ENCODE results near the gene RAF1.
A peak's percentile ranks its signal among the peaks of the same experiment; 100 is the strongest.
"Not testable (repeated sequence)": the region's sequence is repeated elsewhere in the genome, so short reads cannot be mapped to it uniquely, and the experiment has no call there.

The RAF1 gene

DNA sequence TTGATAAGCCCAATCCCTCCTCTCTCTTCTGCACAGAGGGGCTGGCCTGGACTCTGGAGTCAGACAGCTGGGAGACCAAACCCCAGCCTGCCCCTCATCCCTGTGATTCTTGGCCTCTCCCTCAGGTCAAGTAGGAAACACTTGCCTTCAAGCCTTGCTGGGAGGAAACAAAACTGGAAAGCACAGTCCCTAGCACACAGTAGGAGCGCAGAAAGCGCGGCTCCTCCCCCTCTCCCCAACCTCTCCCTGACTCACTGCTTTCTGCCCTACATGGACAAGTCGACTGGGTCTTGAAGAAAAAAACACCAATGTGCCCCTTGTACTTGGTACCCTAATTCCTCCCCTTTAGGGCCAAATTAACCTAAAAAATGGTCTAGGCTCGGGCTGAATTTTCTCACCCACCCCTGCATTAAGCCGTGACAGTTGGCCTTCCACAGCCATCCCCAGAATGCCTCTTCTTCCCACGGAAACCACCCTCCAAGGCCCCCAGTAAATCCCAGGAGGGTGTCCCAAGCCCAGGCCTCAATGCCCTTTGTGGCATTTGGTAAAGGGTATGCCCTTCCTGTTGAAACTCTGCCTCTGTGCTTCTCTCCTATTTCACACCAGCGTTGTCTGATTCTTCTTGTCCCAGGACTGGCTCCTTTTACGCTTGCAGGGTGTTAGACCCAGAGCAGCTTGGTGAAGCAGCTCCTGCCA, 11.3 kb upstream of the RAF1 start:
- no peak for DNase-seq (ENCODE audit: low spot score)

DNA sequence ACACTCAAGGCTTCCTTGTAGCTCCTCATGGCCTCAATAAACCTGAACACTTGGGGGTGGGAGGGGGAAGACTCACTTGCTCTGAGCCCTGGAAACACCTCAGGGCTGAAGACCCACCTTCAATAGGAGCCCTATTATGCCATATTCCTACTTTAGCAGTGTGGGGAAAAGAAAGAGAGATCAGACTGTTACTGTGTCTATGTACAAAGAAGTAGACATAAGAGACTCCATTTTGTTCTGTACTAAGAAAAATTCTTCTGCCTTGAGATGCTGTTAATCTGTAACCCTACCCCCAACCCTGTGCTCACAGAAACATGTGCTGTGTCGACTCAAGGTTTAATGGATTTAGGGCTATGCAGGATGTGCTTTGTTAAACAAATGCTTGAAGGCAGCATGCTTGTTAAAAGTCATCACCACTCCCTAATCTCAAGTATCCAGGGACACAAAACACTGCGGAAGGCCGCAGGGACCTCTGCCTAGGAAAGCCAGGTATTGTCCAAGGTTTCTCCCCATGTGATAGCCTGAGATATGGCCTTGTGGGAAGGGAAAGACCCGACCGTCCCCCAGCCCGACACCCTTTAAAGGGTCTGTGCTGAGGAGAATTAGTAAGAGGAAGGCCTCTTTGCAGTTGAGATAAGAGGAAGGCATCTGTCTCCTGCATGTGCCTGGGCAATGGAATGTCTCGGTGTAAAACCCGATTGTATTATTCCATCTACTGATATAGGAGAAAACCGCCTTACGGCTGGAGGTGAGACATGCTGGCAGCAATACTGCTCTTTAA, 10.2 kb upstream of the RAF1 start:
- DNase-seq (ENCODE audit: low spot score): not testable (repeated sequence)

DNA sequence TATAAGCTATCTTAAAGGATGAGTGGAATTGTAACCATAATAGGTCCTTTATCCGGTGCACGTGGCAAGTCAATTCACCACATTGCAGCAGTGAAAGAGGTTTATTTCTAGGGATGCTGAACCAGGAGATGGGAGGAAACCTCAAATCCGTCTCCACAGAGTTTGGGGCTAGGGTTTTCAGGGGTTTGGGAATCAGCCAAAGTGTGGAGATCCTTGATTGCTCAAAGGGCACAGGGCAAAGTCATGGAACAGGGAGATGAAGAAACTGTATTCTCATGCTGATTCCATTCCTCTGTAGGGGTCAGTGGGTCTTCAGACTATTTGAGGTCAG, 7.2 kb upstream of the RAF1 start:
- DNase-seq (ENCODE audit: low spot score): no peak

DNA sequence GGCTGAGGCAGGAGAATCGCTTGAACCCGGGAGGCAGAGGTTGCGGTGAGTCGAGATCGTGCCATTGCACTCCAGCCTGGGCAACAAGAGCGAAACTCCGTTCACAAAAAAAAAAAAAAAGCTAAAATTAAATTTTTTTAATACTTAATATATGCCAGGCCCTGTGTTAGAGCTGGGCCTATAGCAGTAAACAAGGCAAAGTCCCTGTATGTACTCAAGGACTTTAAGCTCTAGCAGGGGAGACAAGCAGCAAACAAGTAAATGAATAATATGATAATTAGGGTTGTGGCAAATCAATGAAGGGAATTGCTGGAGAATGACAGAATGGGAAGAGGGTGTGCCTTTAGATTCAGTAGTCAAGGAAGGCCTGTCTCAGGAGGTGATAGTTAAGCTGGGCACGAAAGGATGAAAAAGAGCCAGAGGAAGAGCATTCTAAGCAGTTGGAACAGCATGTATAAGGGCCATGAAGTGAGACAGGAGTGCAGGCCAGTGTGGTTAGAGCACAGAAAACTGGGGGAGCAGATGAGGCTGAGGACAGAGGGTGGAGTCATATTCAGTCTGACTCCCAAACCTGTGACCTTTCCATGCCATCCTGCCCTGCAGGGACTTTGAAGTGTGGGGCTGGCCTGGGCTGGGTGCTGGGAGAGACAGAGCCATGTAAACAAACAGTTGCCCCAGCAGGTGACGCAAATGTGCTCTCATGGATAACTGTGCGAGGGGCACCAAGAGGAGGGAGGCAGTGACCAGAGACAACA, 6.6 kb upstream of the RAF1 start:
- DNase-seq (ENCODE audit: low spot score): no peak

DNA sequence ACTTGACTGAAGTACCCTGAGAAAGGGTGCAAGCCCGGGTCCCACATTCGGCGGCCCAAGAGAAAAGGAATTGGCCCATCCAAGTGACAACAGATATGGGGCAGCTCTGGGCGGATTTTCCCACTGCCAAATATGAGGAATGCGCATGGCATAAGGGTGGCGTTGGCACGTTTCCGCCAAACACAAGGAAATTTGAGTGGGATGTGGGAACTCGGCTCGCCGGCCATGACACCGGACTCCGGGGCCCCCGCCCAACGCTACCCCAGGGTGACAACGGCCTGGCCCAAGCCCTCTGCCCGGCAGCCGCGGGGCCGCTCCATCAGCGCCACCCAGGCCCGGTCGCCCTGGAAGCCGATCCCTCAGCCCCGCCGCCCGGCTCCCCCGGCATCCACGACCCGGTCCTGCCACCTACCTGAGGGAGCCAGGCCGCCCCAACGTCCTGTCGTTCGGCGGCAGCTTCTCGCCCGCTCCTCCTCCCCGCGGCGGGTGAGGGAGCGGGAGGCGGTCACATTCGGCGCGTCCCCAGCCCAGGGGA, 449 bp downstream of the RAF1 start:
- DNase-seq (ENCODE audit: low spot score): peak; percentile 38

DNA sequence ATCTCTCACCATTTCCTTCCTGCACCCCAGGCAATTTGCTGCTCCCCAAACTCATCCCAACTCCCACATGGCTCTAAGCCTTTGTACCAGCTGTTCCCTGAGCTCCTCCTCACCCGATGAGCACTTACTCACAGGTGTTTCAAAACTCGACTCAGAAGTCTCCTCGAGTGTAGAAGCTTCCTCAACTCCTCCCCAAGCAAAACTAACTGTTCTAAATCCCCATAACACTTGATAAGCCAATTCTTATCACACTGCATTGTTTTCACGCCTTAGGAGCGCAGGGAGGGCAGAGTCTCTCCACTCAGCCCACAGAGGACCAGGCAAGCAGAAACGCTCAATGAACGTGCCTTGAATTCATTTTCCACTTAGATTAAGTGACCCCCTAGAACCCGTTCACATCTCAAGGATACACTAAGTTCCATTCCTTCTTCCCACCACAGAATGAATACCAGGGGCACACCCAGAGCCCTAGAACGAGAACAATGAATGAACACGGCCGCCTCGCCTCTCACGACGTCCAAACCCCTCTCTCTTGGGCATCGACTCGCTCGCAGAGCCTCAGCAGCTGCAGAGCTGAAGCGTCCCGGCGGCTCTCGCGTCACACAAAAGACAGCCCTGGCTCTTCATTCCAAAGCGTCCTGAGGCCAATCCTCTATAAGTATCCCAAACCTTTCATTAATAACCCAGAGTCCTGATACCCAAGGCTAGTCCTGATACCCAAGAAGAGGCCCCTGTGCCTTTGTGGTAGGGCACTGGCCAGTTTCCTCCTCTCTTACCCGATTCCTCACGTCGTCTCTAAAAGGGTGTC, 1.1 kb downstream of the RAF1 start:
- DNase-seq (ENCODE audit: low spot score): no peak

DNA sequence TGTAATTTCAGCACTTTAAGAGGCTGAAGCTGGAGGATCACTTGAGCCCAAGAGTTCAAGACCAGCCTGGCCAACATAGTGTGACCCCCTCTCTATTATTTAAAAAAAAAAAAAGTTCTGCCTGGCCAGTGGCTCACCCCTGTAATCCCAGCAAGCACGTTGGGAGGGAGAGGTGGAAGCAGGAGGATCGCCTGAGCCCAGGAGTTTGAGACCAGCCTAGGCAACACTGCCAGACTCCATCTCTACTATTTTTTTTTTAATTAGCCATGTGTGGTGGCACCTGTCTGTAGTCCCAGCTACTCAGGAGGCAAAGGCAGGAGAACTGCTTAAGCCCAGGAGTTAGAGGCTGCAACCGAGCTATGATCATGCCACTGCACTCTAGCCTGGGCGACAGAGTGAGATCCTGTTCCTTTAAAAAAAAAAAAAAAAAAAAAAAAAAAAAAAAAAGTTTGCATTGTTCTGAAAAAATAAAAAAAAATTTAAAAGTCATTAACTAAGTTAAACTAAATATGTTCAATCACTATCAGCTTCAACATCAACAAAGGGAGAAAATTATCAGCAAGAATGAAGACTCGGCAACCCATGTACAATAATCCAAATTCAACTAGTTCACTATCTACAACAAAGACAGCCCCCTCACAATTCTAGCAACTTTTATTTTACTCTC, 1.9 kb downstream of the RAF1 start:
- no peak for DNase-seq (ENCODE audit: low spot score)

DNA sequence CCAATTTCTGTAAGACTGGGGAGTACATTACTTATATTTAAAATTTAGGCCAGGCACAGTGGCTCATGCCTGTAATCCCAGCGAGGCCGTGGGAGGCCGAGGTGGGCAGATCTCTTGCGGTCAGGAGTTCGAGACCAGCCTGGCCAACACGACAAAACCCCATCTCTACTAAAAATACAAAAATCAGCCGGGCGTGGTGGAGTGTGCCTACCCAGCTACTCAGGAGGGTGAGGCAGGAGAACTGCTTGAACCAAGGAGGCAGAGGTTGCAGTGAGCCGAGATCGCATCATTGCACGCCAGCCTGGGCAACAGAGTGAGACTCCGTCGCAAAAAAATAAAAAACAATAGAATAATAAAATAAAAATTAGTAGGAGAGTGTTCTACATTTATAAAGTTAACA, 2.5 kb downstream of the RAF1 start:
- DNase-seq (ENCODE audit: low spot score): not testable (repeated sequence)

DNA sequence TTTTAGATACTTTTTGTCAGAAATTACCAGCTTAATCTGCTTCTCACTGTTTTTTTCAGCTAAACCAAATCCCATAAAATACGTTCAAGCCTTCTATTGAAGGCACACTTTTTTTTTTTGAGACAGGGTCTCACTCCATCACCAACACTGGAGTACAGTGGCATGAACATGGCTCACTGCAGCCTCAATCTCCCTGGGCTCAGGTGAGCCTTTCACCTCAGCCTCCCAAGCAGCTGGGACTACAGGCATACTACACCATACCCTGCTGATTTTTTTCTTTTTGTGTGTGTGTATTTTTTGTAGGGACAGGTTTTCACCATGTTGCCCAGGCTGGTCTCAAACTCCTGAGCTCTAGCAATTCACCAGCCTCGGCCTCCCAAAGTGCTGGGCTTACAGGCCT, 3.7 kb downstream of the RAF1 start:
- DNase-seq (ENCODE audit: low spot score): no peak

DNA sequence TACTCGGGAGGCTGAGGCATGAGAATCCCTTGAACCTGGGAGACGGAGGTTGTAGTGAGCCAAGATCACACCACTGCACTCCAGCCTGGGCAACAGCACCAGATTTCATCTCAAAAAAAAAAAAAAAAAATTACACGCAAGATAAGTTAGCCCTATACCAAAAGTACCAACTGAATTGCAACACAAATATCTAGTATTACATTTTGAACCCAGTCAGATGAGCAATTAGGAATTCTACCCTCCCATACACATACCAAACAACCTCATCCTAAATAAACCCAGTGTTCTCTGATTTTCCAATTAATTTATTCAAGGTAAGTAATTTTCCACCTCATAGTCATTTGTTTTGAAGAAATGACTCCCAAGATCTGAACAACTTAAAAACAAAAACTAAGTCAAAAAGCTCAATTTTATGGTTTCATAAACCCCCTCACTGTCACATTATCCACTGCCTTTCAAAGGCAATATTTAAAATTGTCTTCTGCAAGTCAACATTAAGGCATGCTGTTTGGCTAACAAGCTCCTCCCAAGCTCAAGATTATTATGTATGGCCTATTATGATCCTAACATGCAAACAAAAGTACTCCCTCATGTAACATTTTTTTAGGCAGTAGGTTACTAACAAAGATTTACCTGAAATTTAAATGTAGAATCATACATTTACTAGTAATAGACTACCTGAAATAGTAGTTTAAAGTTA, 4.5 kb downstream of the RAF1 start:
- no peak for DNase-seq (ENCODE audit: low spot score)

DNA sequence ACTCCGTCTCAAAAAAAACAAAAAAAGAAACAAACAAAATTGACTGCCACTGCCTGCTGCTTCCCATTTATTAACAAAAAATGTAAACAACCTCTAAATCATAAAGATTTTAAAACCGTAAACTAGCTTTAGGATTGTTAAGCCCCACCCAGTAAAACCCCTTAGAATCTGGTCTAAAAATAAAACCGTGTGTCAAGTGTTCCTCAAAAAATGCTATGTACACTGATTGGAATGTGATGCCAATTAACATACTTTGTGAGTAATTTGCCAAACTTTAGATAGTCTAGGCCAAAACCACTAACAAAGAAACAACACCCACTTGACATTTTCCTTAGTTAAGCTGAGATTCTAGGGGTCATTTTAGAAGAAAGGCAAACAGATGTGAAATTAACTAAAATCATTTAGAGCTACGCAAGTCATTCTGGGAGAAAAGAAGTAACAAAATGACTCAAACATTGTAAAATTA, 5.3 kb downstream of the RAF1 start:
- DNase-seq (ENCODE audit: low spot score): no peak

DNA sequence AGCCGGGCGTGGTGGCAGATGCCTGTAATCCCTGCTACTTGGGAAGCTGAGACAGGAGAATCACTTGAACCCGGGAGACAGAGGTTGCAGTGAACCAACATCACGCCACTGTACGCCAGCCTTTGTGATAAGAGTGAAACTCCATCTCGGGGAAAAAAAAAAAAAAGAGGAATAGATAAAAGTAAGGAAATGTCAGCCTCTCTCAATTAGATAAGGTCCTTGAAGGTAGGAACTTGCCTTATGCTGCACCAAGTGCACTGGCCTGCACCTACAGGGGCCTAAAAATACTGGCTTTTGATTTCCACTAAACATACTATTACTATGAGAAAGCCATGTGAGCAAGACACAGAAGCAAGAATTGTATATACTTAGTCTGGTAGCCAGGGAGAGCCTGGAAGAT, 7.1 kb downstream of the RAF1 start:
- DNase-seq (ENCODE audit: low spot score): no peak

DNA sequence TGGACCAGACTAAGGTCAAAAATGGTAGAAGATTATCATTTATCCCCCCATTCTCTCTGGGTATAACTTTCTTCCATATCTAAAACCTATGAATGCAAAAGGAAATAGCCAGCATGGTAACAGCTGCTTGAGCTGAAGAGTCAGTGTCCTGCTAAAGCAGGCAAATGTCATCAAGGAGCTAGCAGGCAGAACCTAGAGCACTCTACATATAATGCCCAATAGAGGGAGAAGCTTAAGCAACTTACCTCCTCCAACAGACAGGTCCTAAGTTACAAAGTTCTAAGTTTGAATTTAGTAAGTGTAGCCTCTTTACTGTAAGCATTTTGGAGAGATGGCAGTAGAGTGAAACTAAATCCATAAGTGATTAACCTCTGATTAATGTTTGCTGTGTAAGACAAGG, 7.7 kb downstream of the RAF1 start:
- no peak for DNase-seq (ENCODE audit: low spot score)

DNA sequence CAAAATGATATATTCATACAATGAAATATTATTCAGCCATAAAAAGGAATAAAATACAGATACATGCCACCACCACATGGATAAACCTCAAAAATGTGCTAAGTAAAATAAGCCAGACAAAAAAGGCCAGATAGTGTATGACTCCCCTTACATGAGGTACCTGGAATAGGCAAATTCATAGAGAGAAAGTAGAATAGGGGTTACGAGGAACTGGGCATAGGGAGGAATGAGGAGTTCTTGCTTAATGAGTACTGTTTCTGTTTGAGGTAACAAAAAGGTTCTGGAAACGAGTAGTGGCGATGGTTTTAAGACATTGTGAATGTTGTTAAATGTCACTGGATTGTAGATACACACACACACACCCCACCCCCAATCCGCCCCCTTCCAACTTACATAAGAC, 8.2 kb downstream of the RAF1 start:
- no peak for DNase-seq (ENCODE audit: low spot score)

DNA sequence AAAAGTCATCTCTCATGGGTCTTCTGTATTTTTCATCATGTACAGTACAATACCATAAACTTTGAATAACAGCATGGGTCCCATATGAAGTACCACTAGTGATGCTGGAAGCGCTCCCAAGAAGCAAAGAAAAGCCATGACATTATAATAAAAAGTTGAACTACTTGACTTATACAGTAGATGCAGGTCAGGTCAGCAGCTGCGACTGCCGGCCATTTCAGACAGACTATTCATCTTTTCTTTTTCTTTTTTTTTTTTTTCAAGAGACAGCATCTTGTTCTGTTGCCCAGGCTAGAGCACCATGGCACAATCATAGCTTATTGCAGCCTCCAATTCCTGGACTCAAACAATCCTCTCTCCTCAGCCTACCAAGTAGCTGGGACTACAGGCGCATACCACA, 10.2 kb downstream of the RAF1 start:
- DNase-seq (ENCODE audit: low spot score): no peak

DNA sequence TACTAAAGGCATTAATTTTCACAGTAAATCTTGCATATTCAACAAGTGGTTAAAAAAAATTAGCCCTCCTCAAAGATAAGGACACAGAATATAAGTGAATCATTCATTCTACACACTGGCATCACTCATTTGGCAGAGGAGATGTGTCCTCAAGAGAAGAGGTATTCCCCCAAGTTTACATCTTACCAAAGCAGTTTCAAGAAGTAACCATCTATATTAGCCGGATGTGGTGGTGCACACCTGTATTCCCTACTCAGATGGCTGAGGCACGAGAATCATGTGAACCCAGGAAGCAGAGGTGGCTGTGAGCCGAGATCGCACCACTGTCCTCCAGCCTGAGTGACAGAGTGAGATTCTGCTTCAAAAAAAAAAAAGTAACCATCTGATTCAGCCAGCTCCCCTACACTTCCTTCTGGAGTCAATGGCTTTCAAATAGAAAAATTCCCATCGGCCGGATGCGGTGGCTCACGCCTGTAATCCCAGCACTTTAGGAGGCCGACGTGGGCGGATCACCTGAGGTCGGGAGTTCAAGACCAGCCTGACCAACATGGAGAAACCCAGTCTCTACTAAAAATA, 15.4 kb downstream of the RAF1 start:
- DNase-seq (ENCODE audit: low spot score): no peak

DNA sequence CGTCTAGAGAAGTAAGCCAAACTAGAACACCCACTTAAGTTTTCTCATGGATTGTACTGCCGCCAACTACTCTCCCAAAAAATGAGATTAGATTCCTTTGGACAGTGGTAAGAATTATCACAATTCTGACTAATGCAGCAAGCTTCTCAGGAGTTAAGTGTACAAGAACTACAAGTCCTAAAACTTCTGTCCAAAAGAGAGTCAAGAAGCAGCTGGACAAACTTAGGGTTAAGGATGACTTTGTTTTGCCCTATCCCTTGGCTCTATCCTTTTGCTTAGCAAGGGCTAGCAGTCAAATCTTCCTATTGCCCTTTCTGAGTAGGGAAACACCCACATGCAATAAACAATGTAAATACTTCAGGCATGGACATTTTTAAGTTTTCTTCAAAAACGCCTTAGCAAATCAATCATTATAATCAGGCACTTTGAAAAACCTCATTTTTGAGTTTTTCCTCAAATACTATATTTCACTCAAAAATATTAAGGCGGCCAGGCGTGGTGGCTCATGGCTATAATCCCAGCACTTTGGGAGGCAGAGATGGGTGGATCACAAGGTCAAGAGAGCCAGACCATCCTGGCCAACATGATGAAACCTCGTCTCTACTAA, 19.5 kb downstream of the RAF1 start:
- peak; percentile 54 for DNase-seq (ENCODE audit: low spot score)

DNA sequence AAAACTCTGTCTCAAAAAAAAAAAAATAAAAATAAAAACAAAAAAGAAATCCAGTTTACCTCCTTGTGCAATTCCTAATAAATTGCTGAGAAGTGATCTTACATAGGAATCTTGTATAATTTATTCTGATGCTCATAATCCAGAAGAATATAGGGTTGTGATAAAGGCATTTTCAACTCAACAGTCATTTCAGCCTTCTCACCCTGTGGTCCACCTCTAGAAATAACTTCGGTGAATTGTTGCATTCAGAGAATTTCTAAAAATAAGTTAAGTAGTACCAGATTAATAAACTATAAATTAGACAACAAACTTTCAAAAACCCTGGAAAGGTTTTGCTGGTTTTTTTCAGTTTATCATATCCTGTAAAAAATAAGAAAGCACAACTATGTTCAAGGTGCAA, 20.2 kb downstream of the RAF1 start:
- no peak for DNase-seq (ENCODE audit: low spot score)

DNA sequence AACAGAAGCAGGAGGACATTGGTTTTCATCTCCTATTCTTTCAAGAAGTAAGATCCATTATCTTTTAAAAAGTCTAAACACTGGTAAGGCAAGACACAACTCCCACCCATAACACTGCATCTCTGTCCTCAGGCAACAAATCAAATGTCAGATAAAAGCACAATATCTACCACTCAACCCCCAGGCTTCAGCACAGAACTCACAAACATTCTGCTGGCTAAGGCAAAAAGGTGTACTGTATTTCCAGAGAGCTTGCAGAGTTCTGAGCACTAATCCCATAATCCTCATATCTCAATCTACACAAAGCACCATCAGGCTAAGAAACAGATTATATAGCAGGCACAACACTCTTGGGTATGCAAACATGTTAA, 20.9 kb downstream of the RAF1 start:
- DNase-seq (ENCODE audit: low spot score): no peak

DNA sequence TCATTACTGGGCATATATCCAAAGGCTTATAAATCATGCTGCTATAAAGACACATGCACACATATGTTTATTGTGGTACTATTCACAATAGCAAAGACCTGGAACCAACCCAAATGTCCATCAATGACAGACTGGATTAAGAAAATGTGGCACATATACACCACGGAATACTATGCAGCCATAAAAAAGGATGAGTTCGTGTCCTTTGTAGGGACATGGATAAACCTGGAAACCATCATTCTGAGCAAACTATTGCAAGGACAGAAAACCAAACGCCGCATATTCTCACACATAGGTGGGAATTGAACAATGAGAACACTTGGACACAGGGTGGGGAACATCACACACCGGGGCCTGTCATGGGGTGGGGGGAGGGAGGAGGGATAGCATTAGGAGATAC, 23.1 kb downstream of the RAF1 start:
- DNase-seq (ENCODE audit: low spot score): not testable (repeated sequence)
